SIG-M5 treated with dmso at 0.1 percent for 504 hours (cell line): ENCODE data around the gene INPP1.
"Not testable (repeated sequence)": the region's sequence is repeated elsewhere in the genome, so short reads cannot be mapped to it uniquely, and the experiment has no call there.

ENCODE experiments used
- DNase-seq: peaks from one replicate; lab custom pipeline; 2025; ENCODE audit not compliant: unreplicated experiment; lab: John Stamatoyannopoulos, UW

Gene INPP1

DNA sequence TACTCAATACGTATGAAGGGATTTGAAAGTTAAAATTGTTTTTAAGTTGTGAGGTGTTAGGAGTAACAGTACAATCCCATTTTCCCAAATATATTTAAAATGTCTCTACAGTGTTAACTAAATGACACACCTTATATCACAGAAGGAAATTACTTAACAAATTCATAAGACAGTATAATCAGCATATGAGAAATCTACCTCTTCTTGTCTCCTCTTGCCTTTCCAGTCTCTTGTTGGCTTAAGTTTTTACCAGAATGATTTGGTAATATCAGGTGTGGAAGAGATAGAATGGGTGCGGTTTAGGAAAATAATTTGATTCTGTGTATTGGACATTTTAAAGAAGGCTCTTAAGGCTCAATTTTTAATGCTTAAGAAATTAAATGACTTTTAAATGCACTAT lies 9.5 kb upstream of the INPP1 start:
- DNase-seq, result no peak

DNA sequence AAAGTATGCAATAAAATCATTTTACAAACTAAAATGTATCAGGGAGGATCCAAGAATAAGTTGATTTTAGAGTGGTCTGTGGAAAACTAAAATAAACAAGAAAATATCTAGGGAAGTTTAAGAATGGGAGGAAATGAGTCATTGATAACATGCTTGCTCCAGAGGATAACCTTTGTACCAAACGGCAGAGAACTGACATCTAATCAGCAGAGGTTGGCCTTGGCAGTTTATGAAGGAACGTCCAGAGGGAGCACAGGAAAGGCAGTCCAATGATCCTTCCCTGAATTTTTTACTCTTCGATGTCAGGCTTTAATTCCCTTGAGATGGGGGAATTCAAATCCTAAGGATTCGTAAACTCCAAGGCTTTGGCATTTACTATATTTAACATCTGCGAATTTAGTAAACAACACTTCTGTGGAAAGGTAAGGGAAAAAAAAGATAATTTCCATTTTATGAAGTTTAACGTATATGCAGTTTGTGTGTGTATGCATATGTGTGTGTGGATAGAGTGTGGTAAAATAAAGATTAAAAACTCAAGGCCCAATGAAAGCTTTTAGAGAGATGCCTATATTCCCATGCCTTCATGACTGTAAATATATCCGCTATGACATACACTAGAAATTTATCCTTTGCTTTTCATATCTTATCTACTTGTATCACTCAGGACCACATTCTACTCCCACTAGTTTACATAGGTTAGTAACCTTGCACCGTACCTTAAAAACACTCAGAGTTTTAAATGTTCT lies 8.7 kb upstream of the INPP1 start:
- no peak for DNase-seq

- no peak for DNase-seq
Measured at GRCh38 chr2:190335225-190335559, 8.2 kb upstream of the INPP1 start.

GRCh38 chr2:190335584-190335983 lies 7.8 kb upstream of the INPP1 start:
- not testable (repeated sequence) for DNase-seq

DNA sequence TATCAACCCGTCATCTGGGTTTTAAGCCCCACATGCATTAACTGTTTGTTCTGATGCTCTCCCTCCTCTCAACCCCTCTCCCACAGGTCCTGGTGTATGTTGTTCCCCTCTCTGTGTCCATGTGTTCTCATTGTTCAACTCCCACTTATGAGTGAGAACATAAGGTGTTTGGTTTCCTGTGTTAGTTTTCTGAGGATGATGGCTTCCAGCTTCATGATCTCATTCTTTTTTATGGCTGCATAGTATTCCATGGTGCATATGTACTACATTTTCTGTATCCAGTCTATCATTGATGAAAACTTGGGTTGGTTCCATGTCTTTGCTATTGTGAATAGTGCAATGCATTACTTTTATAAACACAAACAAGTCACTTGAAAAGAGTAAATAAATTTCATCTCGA lies 7.0 kb upstream of the INPP1 start:
- DNase-seq, result no peak

- no peak for DNase-seq
Measured at GRCh38 chr2:190338453-190338852, 4.9 kb upstream of the INPP1 start.

DNA sequence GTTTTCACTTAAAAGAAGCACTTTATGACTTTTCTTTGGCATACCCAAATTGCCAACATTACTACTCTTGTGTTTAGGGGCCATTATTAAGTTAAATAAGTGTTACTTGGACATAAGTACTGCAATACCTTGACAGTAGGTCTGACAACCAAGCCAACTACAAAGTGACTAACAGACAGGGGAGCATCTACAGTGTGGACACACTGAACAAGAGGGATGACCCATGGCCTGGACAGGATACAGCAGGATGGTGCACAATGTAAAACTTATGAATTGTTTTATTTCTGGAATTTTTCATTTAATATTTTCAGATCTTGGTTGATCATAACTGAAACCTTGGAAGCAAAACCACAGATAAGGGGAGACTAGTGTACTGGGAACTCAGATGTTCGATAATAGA lies 4.0 kb upstream of the INPP1 start:
- no peak for DNase-seq

GRCh38 chr2:190340369-190340768 lies 3.0 kb upstream of the INPP1 start:
- no peak for DNase-seq

DNA sequence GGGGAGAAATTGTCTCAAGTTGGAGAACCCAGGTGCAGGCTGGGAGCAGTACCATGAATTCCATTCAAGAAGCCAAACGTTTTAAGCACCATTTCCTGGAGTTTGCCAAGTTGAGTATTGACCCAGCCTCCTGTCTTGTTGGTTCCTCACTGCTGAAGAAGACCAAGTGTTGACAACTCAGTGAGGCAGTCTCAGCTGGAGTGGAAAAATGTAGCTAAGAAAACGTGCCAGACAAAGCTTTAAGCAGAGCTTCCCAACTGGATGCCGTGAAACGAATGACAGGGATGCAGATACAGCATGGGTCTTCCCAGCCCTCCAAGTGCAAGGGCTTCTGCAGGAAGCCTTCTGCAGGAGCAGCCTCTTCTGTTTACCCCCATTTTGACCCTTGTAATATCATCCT lies 778 bp upstream of the INPP1 start:
- DNase-seq, result no peak

DNA sequence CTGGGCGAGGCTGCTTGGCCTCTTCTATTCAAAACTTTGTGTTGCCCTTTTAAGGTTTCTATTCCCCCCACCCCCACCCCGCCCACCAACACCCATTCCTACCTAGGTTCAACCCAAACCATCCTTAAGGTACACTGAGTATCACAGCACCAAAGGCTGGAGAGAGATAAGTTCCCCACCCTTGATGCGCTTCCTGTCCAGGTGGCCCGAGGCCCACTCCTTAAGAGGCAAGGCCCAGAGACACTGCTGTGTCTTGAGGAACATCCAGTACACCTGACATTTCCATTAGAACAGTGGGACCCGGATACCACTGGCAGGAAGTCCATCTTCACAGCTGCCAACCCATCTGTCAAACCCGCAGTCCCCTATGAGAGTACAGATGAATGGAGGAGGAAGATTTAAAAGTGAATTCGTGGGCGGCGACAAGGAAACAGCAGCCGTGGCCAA lies 277 bp upstream of the INPP1 start:
- peak; percentile 41 for DNase-seq

DNA sequence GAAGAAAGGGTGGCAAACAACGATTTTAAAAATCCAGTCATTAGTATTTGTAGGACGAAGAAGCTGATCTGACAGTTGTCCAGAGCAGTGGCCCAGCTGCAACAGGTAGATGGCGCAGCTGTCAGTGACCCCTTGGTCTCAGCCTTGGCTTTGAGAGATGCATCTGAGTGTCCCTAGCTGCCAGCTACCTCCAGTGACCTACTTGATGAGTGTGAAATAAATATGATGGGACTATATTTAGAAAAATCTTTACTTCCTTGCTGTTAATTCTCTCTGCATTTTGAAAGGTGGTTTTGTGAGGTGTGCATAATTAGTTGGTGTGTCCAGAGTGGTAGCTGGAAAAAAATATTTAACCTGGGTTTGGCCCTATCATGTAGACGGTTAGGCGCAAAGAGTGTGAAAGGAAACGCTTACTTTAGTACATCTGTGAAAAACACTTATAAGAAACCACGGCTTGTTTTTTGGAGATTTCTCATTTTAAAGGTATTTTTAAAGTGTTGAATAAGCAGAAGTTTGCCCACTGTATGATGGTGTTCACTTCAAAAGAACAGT lies 963 bp downstream of the INPP1 start:
- DNase-seq, result peak; percentile 37

- DNase-seq, result no peak
Measured at GRCh38 chr2:190350371-190350770, 7.0 kb downstream of the INPP1 start.

DNA sequence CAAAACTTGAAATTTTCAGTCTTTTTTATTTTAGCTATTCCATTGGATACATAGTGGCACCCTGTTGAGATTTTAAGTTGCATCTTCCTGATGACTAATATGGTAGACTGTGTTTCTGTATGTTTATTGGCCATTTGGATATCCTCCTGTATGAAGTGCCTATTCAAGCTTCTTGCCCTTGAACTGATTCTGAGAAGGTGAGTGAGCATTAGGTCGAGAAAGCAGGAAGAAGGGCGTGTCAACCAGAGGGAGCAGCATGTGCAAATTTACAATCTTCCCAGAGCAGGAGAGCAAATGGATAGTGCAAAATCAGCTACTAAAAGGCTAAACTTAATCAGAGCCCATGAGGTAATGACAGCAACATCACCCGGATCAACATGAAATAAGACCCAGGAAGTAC lies 8.6 kb downstream of the INPP1 start:
- DNase-seq, result no peak

- DNase-seq, result no peak
Measured at GRCh38 chr2:190352668-190353536, 9.5 kb downstream of the INPP1 start.

DNA sequence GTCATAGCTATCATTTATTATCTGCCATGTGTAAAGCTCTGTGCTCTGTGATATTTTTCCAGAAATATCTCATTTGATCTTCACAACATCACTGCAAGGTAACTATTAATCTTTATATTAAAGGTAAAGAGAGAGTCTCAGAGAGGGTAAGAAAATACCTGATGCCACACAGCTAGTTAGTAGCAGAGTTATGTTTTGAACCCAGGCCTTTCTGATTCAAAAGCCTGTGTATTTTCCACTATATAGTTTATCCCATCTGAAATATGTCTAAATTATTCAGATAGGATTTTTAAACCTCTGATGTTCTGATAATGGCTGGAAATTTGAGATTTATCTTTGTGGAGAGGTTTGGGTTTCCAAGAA lies 10.1 kb downstream of the INPP1 start:
- no peak for DNase-seq

DNA sequence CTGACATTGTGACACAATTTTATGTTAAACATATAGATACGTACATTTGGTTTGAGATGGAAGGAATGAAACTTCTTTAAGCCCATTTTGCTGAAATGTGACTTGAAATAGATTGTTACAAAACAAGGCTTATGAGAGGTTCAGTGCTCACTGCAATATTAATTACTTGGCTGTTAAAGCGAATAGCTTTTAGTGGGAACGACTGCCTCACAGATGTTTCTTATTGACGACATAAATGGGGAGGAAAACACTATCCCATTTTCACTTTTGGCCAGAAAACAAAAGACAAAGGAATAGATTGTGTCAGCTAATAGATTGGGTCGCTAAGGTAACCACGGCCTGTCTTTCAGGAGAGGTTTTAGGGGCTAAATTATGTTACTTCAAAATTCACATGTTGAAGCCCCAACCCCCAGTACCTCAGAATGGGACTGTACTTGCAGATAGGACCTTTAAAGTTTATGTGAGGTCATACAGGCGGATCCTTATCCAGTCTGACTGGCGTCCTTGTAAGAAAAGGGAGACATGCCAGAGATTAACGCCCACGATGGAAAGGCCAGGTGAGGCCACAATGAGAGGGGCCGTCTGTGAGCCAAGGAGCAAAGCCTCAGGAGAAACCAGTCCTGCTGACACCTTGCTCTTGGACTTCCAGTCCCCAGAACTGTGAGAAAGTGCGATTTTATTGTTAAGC lies 10.8 kb downstream of the INPP1 start:
- DNase-seq, result no peak

DNA sequence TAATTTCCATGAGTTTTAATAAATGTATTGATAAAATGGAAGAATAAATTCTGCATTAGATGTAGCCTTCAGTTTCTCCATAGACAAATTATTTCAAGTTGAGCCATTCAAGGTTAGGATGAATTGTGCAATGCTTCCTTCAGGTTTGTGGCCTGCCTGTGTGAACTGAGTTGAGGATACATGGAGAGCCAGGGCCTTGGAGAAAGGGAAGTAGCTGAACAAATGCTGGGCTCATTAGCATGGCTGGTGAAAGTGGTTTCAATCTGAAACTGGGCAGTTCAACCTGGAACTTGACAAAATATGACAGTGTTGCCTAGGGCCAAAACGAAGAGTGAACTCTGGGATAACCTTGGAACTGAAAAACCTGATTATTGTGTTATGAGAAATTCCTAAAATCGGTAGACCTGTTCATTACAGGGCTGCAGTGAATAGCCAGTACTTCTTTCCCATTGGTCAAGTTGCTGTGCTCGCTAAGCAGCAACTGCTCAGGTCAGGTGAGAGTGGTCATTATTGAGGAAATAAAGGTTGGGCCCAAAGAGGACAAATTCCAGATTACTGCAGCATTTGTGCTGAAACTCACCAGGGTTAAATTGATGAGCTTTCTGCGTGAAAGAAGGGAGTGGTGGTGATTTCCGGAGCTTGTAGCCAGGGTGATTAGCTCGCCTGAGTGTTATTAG lies 12.7 kb downstream of the INPP1 start:
- DNase-seq, result peak; percentile 64

- no peak for DNase-seq
Measured at GRCh38 chr2:190357600-190357999, 14.2 kb downstream of the INPP1 start.

DNA sequence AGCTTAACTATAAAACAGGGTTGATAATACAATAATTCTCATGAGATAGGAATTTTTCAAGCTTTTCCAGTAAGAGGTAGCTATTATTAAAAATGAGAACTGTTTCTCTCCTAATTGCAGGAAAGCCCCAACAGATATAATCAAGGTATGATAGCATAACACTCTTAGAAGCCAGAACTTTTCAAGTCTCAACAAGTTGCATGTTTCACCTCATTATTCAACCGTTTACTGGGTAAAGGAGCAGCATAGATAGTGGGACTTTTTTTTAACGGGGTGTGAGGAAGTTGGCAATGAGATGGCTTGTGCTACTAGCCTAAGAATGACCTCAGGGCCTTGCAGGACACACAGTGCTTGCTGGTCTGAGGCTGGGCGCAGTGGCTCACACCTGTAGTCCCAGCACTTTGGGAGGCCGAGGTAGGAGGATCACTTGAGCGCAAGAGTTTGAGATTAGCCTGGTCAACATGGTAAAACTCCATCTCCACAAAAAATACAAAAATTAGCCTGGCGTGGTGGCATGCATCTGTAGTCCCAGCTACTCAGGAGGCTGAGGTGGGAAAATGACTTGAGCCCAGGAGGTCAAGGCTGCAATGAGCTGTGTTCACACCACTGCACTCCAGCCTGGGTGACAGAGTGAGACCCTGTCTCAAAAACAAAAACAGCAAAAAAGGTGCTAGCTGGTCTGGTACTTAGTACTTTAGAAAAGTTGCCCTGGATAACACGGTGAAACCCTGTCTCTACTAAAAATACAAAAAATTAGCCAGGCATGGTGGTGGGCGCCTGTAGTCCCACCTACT lies 15.5 kb downstream of the INPP1 start:
- DNase-seq, result not testable (repeated sequence)

DNA sequence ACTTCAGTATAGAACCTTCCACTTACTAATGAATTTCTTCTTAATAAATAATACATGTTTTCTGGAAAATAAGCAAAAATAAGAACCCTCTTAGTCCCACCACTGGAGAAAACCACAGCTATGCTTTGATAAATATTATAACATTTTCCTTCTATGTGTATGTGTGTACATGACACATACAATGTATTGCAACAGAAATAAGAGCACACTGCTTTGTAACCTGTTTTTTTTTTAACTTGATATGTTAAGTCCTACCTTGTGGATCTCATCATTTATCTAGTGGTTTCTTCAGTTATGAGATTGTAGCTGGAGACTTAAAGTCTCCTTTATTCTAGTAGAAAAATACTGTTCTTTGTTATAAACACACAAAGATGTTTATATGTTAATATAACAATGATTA lies 17.2 kb downstream of the INPP1 start:
- DNase-seq, result no peak
